HCT116 (cell line): ENCODE data around the gene KRT6A. TPM values are rescaled to one million over a fixed set of nuclear protein-coding genes. Genes with fewer than 3 reads are reported as not detected.

Experiments
- ATAC-seq: fragments of 200-7000 bp; cut with Tn5 transposase; 2 replicates; pipeline ENCODE4 v1.9.1; 2020; ENCODE audit warnings: mild to moderate bottlenecking, moderate library complexity
- BruUV-seq: library from RNA; stranded (reverse); fragments of 400-500 nt; replicated peaks from 2 replicates; lab custom pipeline; 2021; lab: Mats Ljungman, UMichigan
- CTCF ChIA-PET: fragments of 300-600 bp; sonication (Branson Sonifier 250); formaldehyde crosslinking; loops from one replicate; lab custom pipeline; 2021; ENCODE audit warnings: antibody characterized with exemption; lab: Charles Lee
- POLR2A ChIA-PET: fragments of 300-600, 350-600 bp; sonication (Branson Sonifier 250); formaldehyde crosslinking; loops from one replicate; lab custom pipeline; 2021; ENCODE audit warnings: antibody characterized with exemption; lab: Charles Lee
- RAD21 ChIA-PET, 2 experiments: fragments of 300-600 bp; sonication (Branson Sonifier 250); formaldehyde crosslinking; loops; one replicate each; lab custom pipeline; 2023; ENCODE audit warnings: low total read pairs in 2 of 2; ENCODE audit not compliant: uncharacterized antibody in 2 of 2, unreplicated experiment in 2 of 2, low non-redundant PET in 1 of 2; lab: Charles Lee
- DNase-seq: peaks from one replicate; pipeline ENCODE4 v3.0.0-alpha.2; 2010; ENCODE audit warnings: low read depth, low spot score
- H2AFZ ChIP-seq: fragments of 200-600 bp; shearing (Covaris generic), sonication (generic); 2 replicates; pipeline ENCODE4 v1.6.1; 2017; ENCODE audit warnings: low read depth, mixed run types, mixed read lengths, antibody characterized with exemption, low read length; ENCODE audit not compliant: poor library complexity, severe bottlenecking
- H3K27ac ChIP-seq: 2 replicates; pipeline ENCODE4 v1.5.1; 2012; ENCODE audit warnings: low read depth, low read length
- H3K27me3 ChIP-seq: fragments of 200-600 bp; sonication (generic); 2 replicates; pipeline ENCODE4 v1.6.1; 2016; ENCODE audit warnings: mixed run types, low read length, mixed read lengths; ENCODE audit not compliant: insufficient read depth
- H3K36me3 ChIP-seq, 2 experiments: fragments of 200-500 bp in 1 of 2; fragments of 200-600 bp in 1 of 2; sonication (Bioruptor generic) in 1 of 2; sonication (generic) in 1 of 2; 2 replicates each; pipeline versions ENCODE4 v1.5.1 to v1.6.1; 2014 to 2016; ENCODE audit warnings: low read length in 2 of 2, inconsistent platforms in 1 of 2, mixed read lengths in 1 of 2, mixed run types in 1 of 2; ENCODE audit not compliant: insufficient read depth in 2 of 2, control insufficient read depth in 1 of 2
- H3K4me1 ChIP-seq, 2 experiments: fragments of 200-600 bp in 1 of 2; sonication (generic) in 1 of 2; 2 replicates each; pipeline versions ENCODE4 v1.5.1 to v1.6.1; 2012 to 2017; ENCODE audit warnings: low read length in 2 of 2, inconsistent platforms in 1 of 2, mild to moderate bottlenecking in 1 of 2, mixed read lengths in 1 of 2, mixed run types in 1 of 2, moderate library complexity in 1 of 2; ENCODE audit not compliant: insufficient read depth in 2 of 2, control insufficient read depth in 1 of 2
- H3K4me2 ChIP-seq: fragments of 200-600 bp; sonication (generic); 2 replicates; pipeline ENCODE4 v1.6.1; 2017; ENCODE audit warnings: mixed run types, low read length, mixed read lengths
- H3K4me3 ChIP-seq, 2 experiments: fragments of 200-600 bp in 1 of 2; sonication (generic) in 1 of 2; replicated peaks in 1 of 2; 2 replicates each; pipeline ENCODE4 v1.5.1; 2011 to 2016; ENCODE audit warnings: low read length in 2 of 2, control low read depth in 1 of 2, low read depth in 1 of 2, mild to moderate bottlenecking in 1 of 2, mixed read lengths in 1 of 2, mixed run types in 1 of 2
- H3K79me2 ChIP-seq: fragments of 200-600 bp; sonication (generic); 2 replicates; pipeline ENCODE4 v1.6.1; 2017; ENCODE audit warnings: mild to moderate bottlenecking, mixed run types, low read length, moderate library complexity, mixed read lengths; ENCODE audit not compliant: insufficient read depth
- H3K9ac ChIP-seq: fragments of 200-600 bp; sonication (generic); 2 replicates; pipeline ENCODE4 v1.6.1; 2016; ENCODE audit warnings: low read length, mixed read lengths
- H3K9me2 ChIP-seq: fragments of 200-600 bp; sonication (generic), shearing (Covaris generic); 2 replicates; pipeline ENCODE4 v1.6.1; 2017; ENCODE audit warnings: mixed run types, mild to moderate bottlenecking, moderate library complexity; ENCODE audit not compliant: insufficient read depth
- H3K9me3 ChIP-seq, 2 experiments: fragments of 200-500 bp in 1 of 2; fragments of 200-600 bp in 1 of 2; sonication (Bioruptor generic) in 1 of 2; sonication (generic) in 1 of 2; 2 replicates each; pipeline ENCODE4 v1.6.1; 2014 to 2017; ENCODE audit warnings: low read length in 2 of 2, mixed read lengths in 2 of 2, inconsistent platforms in 1 of 2, low read depth in 1 of 2, mild to moderate bottlenecking in 1 of 2, mixed run types in 1 of 2, moderate library complexity in 1 of 2; ENCODE audit not compliant: control insufficient read depth in 1 of 2, insufficient read depth in 1 of 2
- H4K20me1 ChIP-seq: fragments of 200-600 bp; sonication (generic), shearing (Covaris generic); 2 replicates; pipeline ENCODE4 v1.6.1; 2017; ENCODE audit warnings: mixed run types, mild to moderate bottlenecking, moderate library complexity; ENCODE audit not compliant: insufficient read depth
- CBX3 ChIP-seq: IDR thresholded peaks from 2 replicates; pipeline ENCODE4 v1.6.1; 2012; ENCODE audit warnings: low read depth
- CEBPB ChIP-seq: IDR thresholded peaks from 2 replicates; pipeline ENCODE4 v1.6.1; 2012; ENCODE audit warnings: low read depth
- EGR1 ChIP-seq: IDR thresholded peaks from 2 replicates; pipeline ENCODE4 v1.6.1; 2012; ENCODE audit warnings: low read depth
- ELF1 ChIP-seq: IDR thresholded peaks from 2 replicates; pipeline ENCODE4 v1.6.1; 2012; ENCODE audit warnings: low read depth, borderline replicate concordance
- EZH2 ChIP-seq: fragments of 200-600 bp; sonication (generic); IDR thresholded peaks from 2 replicates; pipeline ENCODE4 v1.6.1; 2017; ENCODE audit warnings: antibody characterized with exemption, mixed run types
- EZH2phosphoT487 ChIP-seq: fragments of 200-600 bp; IDR thresholded peaks from 2 replicates; pipeline ENCODE4 v1.6.1; 2018; ENCODE audit warnings: antibody characterized with exemption, borderline replicate concordance
- FOSL1 ChIP-seq: IDR thresholded peaks from 2 replicates; pipeline ENCODE4 v1.6.1; 2012; ENCODE audit warnings: low read depth
- JUND ChIP-seq: IDR thresholded peaks from 2 replicates; pipeline ENCODE4 v1.6.1; 2012
- POLR2A ChIP-seq: IDR thresholded peaks from 2 replicates; pipeline ENCODE4 v1.7.0; 2011; ENCODE audit warnings: borderline replicate concordance; ENCODE audit not compliant: insufficient read depth, insufficient read length; ENCODE audit errors: extremely low read depth
- POLR2AphosphoS5 ChIP-seq: IDR thresholded peaks from 2 replicates; pipeline ENCODE4 v1.6.1; 2011; ENCODE audit warnings: mild to moderate bottlenecking, low read depth, low read length, moderate library complexity
- RAD21 ChIP-seq: IDR thresholded peaks from 2 replicates; pipeline ENCODE4 v1.6.1; 2012; ENCODE audit warnings: low read depth, mild to moderate bottlenecking
- SP1 ChIP-seq: IDR thresholded peaks from 2 replicates; pipeline ENCODE4 v1.6.1; 2012; ENCODE audit warnings: low read depth
- SRF ChIP-seq: IDR thresholded peaks from 2 replicates; pipeline ENCODE4 v1.6.1; 2012; ENCODE audit warnings: low read depth
- YY1 ChIP-seq: IDR thresholded peaks from 2 replicates; pipeline ENCODE4 v1.6.1; 2011; ENCODE audit warnings: low read length, low read depth, moderate library complexity, mild to moderate bottlenecking; ENCODE audit not compliant: insufficient replicate concordance; ENCODE audit errors: extremely low read depth
- ZNF274 ChIP-seq: fragments of 200-500 bp; sonication (Bioruptor generic); IDR thresholded peaks from 2 replicates; pipeline ENCODE4 v1.6.1; 2014; ENCODE audit warnings: mild to moderate bottlenecking, low read depth, low read length, inconsistent platforms
- intact Hi-C: fragments of 100-400 bp; cut with micrococcal nuclease; formaldehyde crosslinking; loops from 2 replicates; pipeline ENCODE4 v1.10.0; 2022
- total RNA-seq: library from RNA; stranded (reverse); gene quantifications from one replicate; pipeline ENCODE4 v1.2.1, GENCODE V29; 2021; ENCODE audit not compliant: unreplicated experiment
- TF ChIP-seq, protein P1 (sequence below), 3 experiments: fragments of 200-600 bp in 1 of 3; sonication (generic) in 1 of 3; IDR thresholded peaks in 2 of 3; conservative IDR thresholded peaks in 1 of 3; 2 replicates each; pipeline ENCODE4 v1.5.1; 2012 to 2017; ENCODE audit warnings: low read depth in 2 of 3, low read length in 2 of 3, antibody characterized with exemption in 1 of 3, borderline replicate concordance in 1 of 3, control low read depth in 1 of 3, mild to moderate bottlenecking in 1 of 3, mixed read lengths in 1 of 3, mixed run types in 1 of 3, moderate library complexity in 1 of 3; ENCODE audit not compliant: insufficient read depth in 1 of 3
- TF ChIP-seq, protein P2 (sequence below): IDR thresholded peaks from 2 replicates; pipeline ENCODE4 v1.6.1; 2012
- TF ChIP-seq, protein P3 (sequence below): IDR thresholded peaks from 2 replicates; pipeline ENCODE4 v1.6.1; 2012; ENCODE audit warnings: low read depth
- TF ChIP-seq, protein P4 (sequence below): IDR thresholded peaks from 2 replicates; pipeline ENCODE4 v1.6.1; 2012

KRT6A gene
- total RNA-seq, 1 experiment from 2014 or later, result 0.66 TPM

DNA sequence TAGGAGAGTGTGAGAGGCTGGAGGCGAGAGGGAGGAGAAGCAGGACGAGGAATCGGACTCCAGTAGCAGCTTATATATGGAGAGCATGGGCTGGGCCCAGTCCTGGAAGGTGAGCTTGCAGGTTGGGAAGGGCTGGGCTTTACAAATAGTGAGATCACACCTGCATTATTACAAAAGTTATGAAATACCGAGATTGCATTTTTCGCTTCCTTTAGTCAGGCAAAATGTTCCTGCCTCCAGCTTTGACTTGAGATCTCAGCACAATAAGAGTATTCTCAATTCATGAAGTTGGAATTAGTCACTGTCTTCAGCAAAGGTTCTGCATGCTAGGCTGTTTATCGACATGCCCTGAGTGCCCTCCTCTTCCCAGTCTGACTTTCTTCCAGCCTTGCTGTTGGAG lies 41.0 kb downstream of the KRT6A start, which contains the start of gene KRT6B (continued):
- TF ChIP-seq, protein P1, sequence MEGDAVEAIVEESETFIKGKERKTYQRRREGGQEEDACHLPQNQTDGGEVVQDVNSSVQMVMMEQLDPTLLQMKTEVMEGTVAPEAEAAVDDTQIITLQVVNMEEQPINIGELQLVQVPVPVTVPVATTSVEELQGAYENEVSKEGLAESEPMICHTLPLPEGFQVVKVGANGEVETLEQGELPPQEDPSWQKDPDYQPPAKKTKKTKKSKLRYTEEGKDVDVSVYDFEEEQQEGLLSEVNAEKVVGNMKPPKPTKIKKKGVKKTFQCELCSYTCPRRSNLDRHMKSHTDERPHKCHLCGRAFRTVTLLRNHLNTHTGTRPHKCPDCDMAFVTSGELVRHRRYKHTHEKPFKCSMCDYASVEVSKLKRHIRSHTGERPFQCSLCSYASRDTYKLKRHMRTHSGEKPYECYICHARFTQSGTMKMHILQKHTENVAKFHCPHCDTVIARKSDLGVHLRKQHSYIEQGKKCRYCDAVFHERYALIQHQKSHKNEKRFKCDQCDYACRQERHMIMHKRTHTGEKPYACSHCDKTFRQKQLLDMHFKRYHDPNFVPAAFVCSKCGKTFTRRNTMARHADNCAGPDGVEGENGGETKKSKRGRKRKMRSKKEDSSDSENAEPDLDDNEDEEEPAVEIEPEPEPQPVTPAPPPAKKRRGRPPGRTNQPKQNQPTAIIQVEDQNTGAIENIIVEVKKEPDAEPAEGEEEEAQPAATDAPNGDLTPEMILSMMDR (IDR thresholded peaks at IDR 0.05 in 2 of 3, conservative IDR thresholded peaks at IDR 0.05 in 1 of 3; ENCODE audit: borderline replicate concordance in 1 of 3, insufficient read depth in 1 of 3, low read depth in 2 of 3, low read length in 2 of 3), result no peak
- TF ChIP-seq ELF1, result no peak

DNA sequence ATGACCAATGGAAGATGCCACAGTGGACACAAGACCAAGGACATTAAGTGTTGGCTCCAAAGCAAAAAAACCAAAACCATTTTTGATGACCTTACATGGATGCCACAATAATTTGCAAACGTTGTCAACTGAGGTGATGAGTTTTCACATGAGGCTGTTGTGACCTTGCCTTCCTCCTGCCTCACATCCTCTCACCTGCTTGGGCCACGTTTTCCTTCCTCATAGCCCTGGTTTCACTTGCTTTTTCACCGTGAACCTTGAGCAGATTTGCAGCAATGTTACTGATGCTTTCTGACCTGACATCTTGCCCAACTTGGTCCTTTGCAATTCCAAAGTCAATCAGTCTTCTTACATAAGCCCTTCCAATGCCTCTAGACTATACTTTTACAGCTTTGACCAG lies 44.8 kb downstream of the KRT6A start:
- ATAC-seq (no peak), DNase-seq (no peak)
- H3K27ac ChIP-seq, result no peak overlapping the region
- peaks cover 0 to 14% of the 10 kb centered on the region in 2 experiments; a peak in 2 of 4 replicates for H3K4me1 ChIP-seq
- H3K4me3 ChIP-seq, result no peak overlapping the region
- no peaks in the 10 kb centered on the region for H3K9me3 ChIP-seq
- no peak overlapping the region for H2AFZ ChIP-seq
- no peak overlapping the region for H3K4me2 ChIP-seq
- BruUV-seq, result no TSS peak
- no peaks in the 10 kb centered on the region for H4K20me1 ChIP-seq
- intact Hi-C loops, result no loop called here
- H3K27me3 ChIP-seq, result no peaks in the 10 kb centered on the region
- no peaks in the 10 kb centered on the region for H3K79me2 ChIP-seq
- H3K36me3 ChIP-seq, result no peaks in the 10 kb centered on the region
- no peaks in the 10 kb centered on the region for H3K9me2 ChIP-seq
- CTCF ChIA-PET, result no interaction called here
- no peak overlapping the region for H3K9ac ChIP-seq
- RAD21 ChIA-PET, result no interaction called here
- POLR2A ChIA-PET, result no interaction called here
- TF ChIP-seq, protein P2, sequence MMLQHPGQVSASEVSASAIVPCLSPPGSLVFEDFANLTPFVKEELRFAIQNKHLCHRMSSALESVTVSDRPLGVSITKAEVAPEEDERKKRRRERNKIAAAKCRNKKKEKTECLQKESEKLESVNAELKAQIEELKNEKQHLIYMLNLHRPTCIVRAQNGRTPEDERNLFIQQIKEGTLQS, result no peak
- TF ChIP-seq POLR2A (no peak), CEBPB (no peak), SP1 (no peak), EGR1 (no peak), RAD21 (no peak), POLR2AphosphoS5 (no peak), EZH2phosphoT487 (no peak), YY1 (no peak), JUND (no peak), FOSL1 (no peak), CBX3 (no peak), ZNF274 (no peak), SRF (no peak), EZH2 (no peak)
- TF ChIP-seq, protein P3, sequence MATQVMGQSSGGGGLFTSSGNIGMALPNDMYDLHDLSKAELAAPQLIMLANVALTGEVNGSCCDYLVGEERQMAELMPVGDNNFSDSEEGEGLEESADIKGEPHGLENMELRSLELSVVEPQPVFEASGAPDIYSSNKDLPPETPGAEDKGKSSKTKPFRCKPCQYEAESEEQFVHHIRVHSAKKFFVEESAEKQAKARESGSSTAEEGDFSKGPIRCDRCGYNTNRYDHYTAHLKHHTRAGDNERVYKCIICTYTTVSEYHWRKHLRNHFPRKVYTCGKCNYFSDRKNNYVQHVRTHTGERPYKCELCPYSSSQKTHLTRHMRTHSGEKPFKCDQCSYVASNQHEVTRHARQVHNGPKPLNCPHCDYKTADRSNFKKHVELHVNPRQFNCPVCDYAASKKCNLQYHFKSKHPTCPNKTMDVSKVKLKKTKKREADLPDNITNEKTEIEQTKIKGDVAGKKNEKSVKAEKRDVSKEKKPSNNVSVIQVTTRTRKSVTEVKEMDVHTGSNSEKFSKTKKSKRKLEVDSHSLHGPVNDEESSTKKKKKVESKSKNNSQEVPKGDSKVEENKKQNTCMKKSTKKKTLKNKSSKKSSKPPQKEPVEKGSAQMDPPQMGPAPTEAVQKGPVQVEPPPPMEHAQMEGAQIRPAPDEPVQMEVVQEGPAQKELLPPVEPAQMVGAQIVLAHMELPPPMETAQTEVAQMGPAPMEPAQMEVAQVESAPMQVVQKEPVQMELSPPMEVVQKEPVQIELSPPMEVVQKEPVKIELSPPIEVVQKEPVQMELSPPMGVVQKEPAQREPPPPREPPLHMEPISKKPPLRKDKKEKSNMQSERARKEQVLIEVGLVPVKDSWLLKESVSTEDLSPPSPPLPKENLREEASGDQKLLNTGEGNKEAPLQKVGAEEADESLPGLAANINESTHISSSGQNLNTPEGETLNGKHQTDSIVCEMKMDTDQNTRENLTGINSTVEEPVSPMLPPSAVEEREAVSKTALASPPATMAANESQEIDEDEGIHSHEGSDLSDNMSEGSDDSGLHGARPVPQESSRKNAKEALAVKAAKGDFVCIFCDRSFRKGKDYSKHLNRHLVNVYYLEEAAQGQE, result no peak
- TF ChIP-seq, protein P4, sequence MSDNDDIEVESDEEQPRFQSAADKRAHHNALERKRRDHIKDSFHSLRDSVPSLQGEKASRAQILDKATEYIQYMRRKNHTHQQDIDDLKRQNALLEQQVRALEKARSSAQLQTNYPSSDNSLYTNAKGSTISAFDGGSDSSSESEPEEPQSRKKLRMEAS, result no peak
- TF ChIP-seq, protein P1 (IDR thresholded peaks at IDR 0.05 in 2 of 3, conservative IDR thresholded peaks at IDR 0.05 in 1 of 3; ENCODE audit: borderline replicate concordance in 1 of 3, insufficient read depth in 1 of 3, low read depth in 2 of 3, low read length in 2 of 3), result no peak
